Measurements from ENCODE around the gene CD109. TPM values are rescaled to one million over a fixed set of nuclear protein-coding genes. Genes with fewer than 3 reads are reported as not detected.
"Not testable (repeated sequence)": the region's sequence is repeated elsewhere in the genome, so short reads cannot be mapped to it uniquely, and the experiment has no call there.

Gene CD109
- polyA plus RNA-seq, 3 donors = 0.24 to 3.7 (median 1.7) TPM

- H3K27ac ChIP-seq (ENCODE audit: low read depth, low read length) = not testable (repeated sequence)
- 78 to 93% (median 93%) methylated on average over 7 of the region's 7 CpGs for WGBS, 3 donors
Measured at GRCh38 chr6:73805221-73805620, 109.2 kb downstream of the CD109 start.

- WGBS, 3 donors = 74 to 99% (median 83%) methylated on average over 2 to 4 of the region's 4 CpGs
- not testable (repeated sequence) for H3K27ac ChIP-seq (ENCODE audit: low read depth, low read length)
Measured at GRCh38 chr6:73805982-73806381, 110.0 kb downstream of the CD109 start.

- no peak overlapping the region for H3K27ac ChIP-seq (ENCODE audit: low read depth, low read length)
Measured at GRCh38 chr6:73811706-73812105, 115.7 kb downstream of the CD109 start.

GRCh38 chr6:73817253-73817652 is 121.2 kb downstream of the CD109 start:
- H3K27ac ChIP-seq (ENCODE audit: low read depth, low read length) = no peak overlapping the region
- WGBS, 3 donors = 52 to 89% (median 82%) methylated on average over 1 of the region's 1 CpG

GRCh38 chr6:73823046-73823735 is 127.2 kb downstream of the CD109 start:
- no peak overlapping the region for H3K27ac ChIP-seq (ENCODE audit: low read depth, low read length)
- WGBS, 3 donors = 64 to 73% (median 64%) methylated on average over 6 of the region's 6 CpGs

- H3K27ac ChIP-seq (ENCODE audit: low read depth, low read length) = no peak overlapping the region
- 81 to 97% (median 87%) methylated on average over 1 of the region's 1 CpG for whole genome bisulfite sequencing, 3 donors
Measured at GRCh38 chr6:73823832-73824231, 127.8 kb downstream of the CD109 start.

- WGBS, 3 donors = 43 to 95% (median 86%) methylated on average over 1 of the region's 1 CpG
- no peak overlapping the region for H3K27ac ChIP-seq (ENCODE audit: low read depth, low read length)
Measured at GRCh38 chr6:73826571-73826970, 130.6 kb downstream of the CD109 start.

- no peak overlapping the region for H3K27ac ChIP-seq (ENCODE audit: low read depth, low read length)
- 87 to 93% (median 88%) methylated on average over 2 of the region's 2 CpGs for WGBS, 3 donors
Measured at GRCh38 chr6:73830119-73830518, 134.1 kb downstream of the CD109 start.

- no peak overlapping the region for H3K27ac ChIP-seq (ENCODE audit: low read depth, low read length)
- 55 to 72% (median 63%) methylated on average over 1 of the region's 1 CpG for WGBS, 3 donors
Measured at GRCh38 chr6:73832313-73832712, 136.3 kb downstream of the CD109 start.

GRCh38 chr6:73844696-73845095 is 148.7 kb downstream of the CD109 start:
- not testable (repeated sequence) for H3K27ac ChIP-seq (ENCODE audit: low read depth, low read length)

- not testable (repeated sequence) for H3K27ac ChIP-seq (ENCODE audit: low read depth, low read length)
- 96 to 98% (median 97%) methylated on average over 9 to 25 of the region's 25 CpGs for WGBS, 3 donors
Measured at GRCh38 chr6:73851048-73851447, 155.0 kb downstream of the CD109 start.

- no peak overlapping the region for H3K27ac ChIP-seq (ENCODE audit: low read depth, low read length)
- WGBS, 3 donors = 21 to 32% (median 21%) methylated on average over 5 of the region's 5 CpGs
Measured at GRCh38 chr6:73854998-73855718, 159.2 kb downstream of the CD109 start.

GRCh38 chr6:73857341-73857890 is 161.4 kb downstream of the CD109 start:
- H3K27ac ChIP-seq (ENCODE audit: low read depth, low read length) = no peak overlapping the region
- 54 to 82% (median 76%) methylated on average over 3 of the region's 3 CpGs for WGBS, 3 donors

- WGBS, 3 donors = 64 to 93% (median 80%) methylated on average over 1 of the region's 1 CpG
- H3K27ac ChIP-seq (ENCODE audit: low read depth, low read length) = no peak overlapping the region
Measured at GRCh38 chr6:73858376-73858775, 162.4 kb downstream of the CD109 start.

GRCh38 chr6:73860303-73860702 is 164.3 kb downstream of the CD109 start:
- no peak overlapping the region for H3K27ac ChIP-seq (ENCODE audit: low read depth, low read length)
- WGBS, 3 donors = 83 to 97% (median 93%) methylated on average over 1 of the region's 1 CpG

- H3K27ac ChIP-seq (ENCODE audit: low read depth, low read length) = no peak overlapping the region
Measured at GRCh38 chr6:73866305-73866704, 170.3 kb downstream of the CD109 start.

GRCh38 chr6:73867411-73867810 is 171.4 kb downstream of the CD109 start:
- H3K27ac ChIP-seq (ENCODE audit: low read depth, low read length) = no peak overlapping the region
- WGBS, 3 donors = 60 to 72% (median 69%) methylated on average over 3 of the region's 3 CpGs

- 75 to 92% (median 91%) methylated on average over 3 of the region's 3 CpGs for WGBS, 3 donors
- no peak overlapping the region for H3K27ac ChIP-seq (ENCODE audit: low read depth, low read length)
Measured at GRCh38 chr6:73870907-73871306, 174.9 kb downstream of the CD109 start.

- no peak overlapping the region for H3K27ac ChIP-seq (ENCODE audit: low read depth, low read length)
Measured at GRCh38 chr6:73873081-73873480, 177.1 kb downstream of the CD109 start.
